HCT116 (cell line): ENCODE data around the gene SPAG4. TPM values are rescaled to one million over a fixed set of nuclear protein-coding genes. Genes with fewer than 3 reads are reported as not detected.

Experiments
- ATAC-seq: fragments of 200-7000 bp; cut with Tn5 transposase; 2 replicates; pipeline ENCODE4 v1.9.1; 2020; ENCODE audit warnings: mild to moderate bottlenecking, moderate library complexity
- BruUV-seq: library from RNA; stranded (reverse); fragments of 400-500 nt; replicated peaks from 2 replicates; lab custom pipeline; 2021; lab: Mats Ljungman, UMichigan
- CTCF ChIA-PET: fragments of 300-600 bp; sonication (Branson Sonifier 250); formaldehyde crosslinking; loops from one replicate; lab custom pipeline; 2021; ENCODE audit warnings: antibody characterized with exemption; lab: Charles Lee
- POLR2A ChIA-PET: fragments of 300-600, 350-600 bp; sonication (Branson Sonifier 250); formaldehyde crosslinking; loops from one replicate; lab custom pipeline; 2021; ENCODE audit warnings: antibody characterized with exemption; lab: Charles Lee
- RAD21 ChIA-PET, 2 experiments: fragments of 300-600 bp; sonication (Branson Sonifier 250); formaldehyde crosslinking; loops; one replicate each; lab custom pipeline; 2023; ENCODE audit warnings: low total read pairs in 2 of 2; ENCODE audit not compliant: uncharacterized antibody in 2 of 2, unreplicated experiment in 2 of 2, low non-redundant PET in 1 of 2; lab: Charles Lee
- DNase-seq: peaks from one replicate; pipeline ENCODE4 v3.0.0-alpha.2; 2010; ENCODE audit warnings: low read depth, low spot score
- H2AFZ ChIP-seq: fragments of 200-600 bp; shearing (Covaris generic), sonication (generic); 2 replicates; pipeline ENCODE4 v1.6.1; 2017; ENCODE audit warnings: low read depth, mixed run types, mixed read lengths, antibody characterized with exemption, low read length; ENCODE audit not compliant: poor library complexity, severe bottlenecking
- H3K27ac ChIP-seq: 2 replicates; pipeline ENCODE4 v1.5.1; 2012; ENCODE audit warnings: low read depth, low read length
- H3K27me3 ChIP-seq: fragments of 200-600 bp; sonication (generic); 2 replicates; pipeline ENCODE4 v1.6.1; 2016; ENCODE audit warnings: mixed run types, low read length, mixed read lengths; ENCODE audit not compliant: insufficient read depth
- H3K36me3 ChIP-seq, 2 experiments: fragments of 200-500 bp in 1 of 2; fragments of 200-600 bp in 1 of 2; sonication (Bioruptor generic) in 1 of 2; sonication (generic) in 1 of 2; 2 replicates each; pipeline versions ENCODE4 v1.5.1 to v1.6.1; 2014 to 2016; ENCODE audit warnings: low read length in 2 of 2, inconsistent platforms in 1 of 2, mixed read lengths in 1 of 2, mixed run types in 1 of 2; ENCODE audit not compliant: insufficient read depth in 2 of 2, control insufficient read depth in 1 of 2
- H3K4me1 ChIP-seq, 2 experiments: fragments of 200-600 bp in 1 of 2; sonication (generic) in 1 of 2; 2 replicates each; pipeline versions ENCODE4 v1.5.1 to v1.6.1; 2012 to 2017; ENCODE audit warnings: low read length in 2 of 2, inconsistent platforms in 1 of 2, mild to moderate bottlenecking in 1 of 2, mixed read lengths in 1 of 2, mixed run types in 1 of 2, moderate library complexity in 1 of 2; ENCODE audit not compliant: insufficient read depth in 2 of 2, control insufficient read depth in 1 of 2
- H3K4me2 ChIP-seq: fragments of 200-600 bp; sonication (generic); 2 replicates; pipeline ENCODE4 v1.6.1; 2017; ENCODE audit warnings: mixed run types, low read length, mixed read lengths
- H3K4me3 ChIP-seq, 2 experiments: fragments of 200-600 bp in 1 of 2; sonication (generic) in 1 of 2; replicated peaks in 1 of 2; 2 replicates each; pipeline ENCODE4 v1.5.1; 2011 to 2016; ENCODE audit warnings: low read length in 2 of 2, control low read depth in 1 of 2, low read depth in 1 of 2, mild to moderate bottlenecking in 1 of 2, mixed read lengths in 1 of 2, mixed run types in 1 of 2
- H3K79me2 ChIP-seq: fragments of 200-600 bp; sonication (generic); 2 replicates; pipeline ENCODE4 v1.6.1; 2017; ENCODE audit warnings: mild to moderate bottlenecking, mixed run types, low read length, moderate library complexity, mixed read lengths; ENCODE audit not compliant: insufficient read depth
- H3K9ac ChIP-seq: fragments of 200-600 bp; sonication (generic); 2 replicates; pipeline ENCODE4 v1.6.1; 2016; ENCODE audit warnings: low read length, mixed read lengths
- H3K9me2 ChIP-seq: fragments of 200-600 bp; sonication (generic), shearing (Covaris generic); 2 replicates; pipeline ENCODE4 v1.6.1; 2017; ENCODE audit warnings: mixed run types, mild to moderate bottlenecking, moderate library complexity; ENCODE audit not compliant: insufficient read depth
- H3K9me3 ChIP-seq, 2 experiments: fragments of 200-500 bp in 1 of 2; fragments of 200-600 bp in 1 of 2; sonication (Bioruptor generic) in 1 of 2; sonication (generic) in 1 of 2; 2 replicates each; pipeline ENCODE4 v1.6.1; 2014 to 2017; ENCODE audit warnings: low read length in 2 of 2, mixed read lengths in 2 of 2, inconsistent platforms in 1 of 2, low read depth in 1 of 2, mild to moderate bottlenecking in 1 of 2, mixed run types in 1 of 2, moderate library complexity in 1 of 2; ENCODE audit not compliant: control insufficient read depth in 1 of 2, insufficient read depth in 1 of 2
- H4K20me1 ChIP-seq: fragments of 200-600 bp; sonication (generic), shearing (Covaris generic); 2 replicates; pipeline ENCODE4 v1.6.1; 2017; ENCODE audit warnings: mixed run types, mild to moderate bottlenecking, moderate library complexity; ENCODE audit not compliant: insufficient read depth
- EZH2phosphoT487 ChIP-seq: fragments of 200-600 bp; IDR thresholded peaks from 2 replicates; pipeline ENCODE4 v1.6.1; 2018; ENCODE audit warnings: antibody characterized with exemption, borderline replicate concordance
- POLR2A ChIP-seq: IDR thresholded peaks from 2 replicates; pipeline ENCODE4 v1.7.0; 2011; ENCODE audit warnings: borderline replicate concordance; ENCODE audit not compliant: insufficient read depth, insufficient read length; ENCODE audit errors: extremely low read depth
- SIN3A ChIP-seq: IDR thresholded peaks from 2 replicates; pipeline ENCODE4 v1.6.1; 2012; ENCODE audit warnings: low read depth
- SP1 ChIP-seq: IDR thresholded peaks from 2 replicates; pipeline ENCODE4 v1.6.1; 2012; ENCODE audit warnings: low read depth
- SRF ChIP-seq: IDR thresholded peaks from 2 replicates; pipeline ENCODE4 v1.6.1; 2012; ENCODE audit warnings: low read depth
- TCF7L2 ChIP-seq: IDR thresholded peaks from 2 replicates; pipeline ENCODE4 v1.7.0; 2011; ENCODE audit warnings: borderline replicate concordance, inconsistent platforms; ENCODE audit not compliant: insufficient read depth, insufficient read length; ENCODE audit errors: extremely low read depth
- intact Hi-C: fragments of 100-400 bp; cut with micrococcal nuclease; formaldehyde crosslinking; loops from 2 replicates; pipeline ENCODE4 v1.10.0; 2022
- total RNA-seq: library from RNA; stranded (reverse); gene quantifications from one replicate; pipeline ENCODE4 v1.2.1, GENCODE V29; 2021; ENCODE audit not compliant: unreplicated experiment
- TF ChIP-seq, protein P1 (sequence below): IDR thresholded peaks from 2 replicates; pipeline ENCODE4 v1.6.1; 2012
- TF ChIP-seq, protein P2 (sequence below), 3 experiments: fragments of 200-600 bp in 1 of 3; sonication (generic) in 1 of 3; IDR thresholded peaks in 2 of 3; conservative IDR thresholded peaks in 1 of 3; 2 replicates each; pipeline ENCODE4 v1.5.1; 2012 to 2017; ENCODE audit warnings: low read depth in 2 of 3, low read length in 2 of 3, antibody characterized with exemption in 1 of 3, borderline replicate concordance in 1 of 3, control low read depth in 1 of 3, mild to moderate bottlenecking in 1 of 3, mixed read lengths in 1 of 3, mixed run types in 1 of 3, moderate library complexity in 1 of 3; ENCODE audit not compliant: insufficient read depth in 1 of 3
- TF ChIP-seq, protein P3 (sequence below): IDR thresholded peaks from 2 replicates; pipeline ENCODE4 v1.6.1; 2012; ENCODE audit warnings: low read depth
- TF ChIP-seq, protein P4 (sequence below): IDR thresholded peaks from 2 replicates; pipeline ENCODE4 v1.6.1; 2011; ENCODE audit warnings: mild to moderate bottlenecking, low read length, moderate library complexity; ENCODE audit not compliant: insufficient replicate concordance; ENCODE audit errors: extremely low read depth
- TF ChIP-seq, protein P5 (sequence below): IDR thresholded peaks from 2 replicates; pipeline ENCODE4 v1.6.1; 2012

The SPAG4 gene
- total RNA-seq, 1 experiment from 2014 or later = 6.2 TPM

DNA sequence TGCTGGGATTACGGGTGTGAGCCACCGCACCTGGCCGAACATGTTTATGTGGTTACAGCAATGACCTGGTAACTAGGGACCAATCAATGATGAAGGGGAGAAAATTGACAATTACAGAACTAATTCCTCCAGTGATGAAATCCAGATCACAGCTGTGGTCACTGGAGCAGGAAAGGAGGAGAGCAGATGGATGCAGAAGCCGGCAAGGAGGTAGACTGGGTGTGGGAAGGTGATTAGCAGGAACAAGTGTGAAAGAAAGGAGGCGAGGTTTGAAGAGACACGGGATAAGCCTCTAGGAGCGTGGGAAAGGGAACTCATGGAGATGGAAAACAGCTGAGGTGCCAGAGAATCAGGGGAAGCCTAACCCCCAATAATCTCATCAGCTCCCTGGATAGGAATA lies 17.2 kb upstream of the SPAG4 start:
- no peaks in the 10 kb centered on the region for H3K9me2 ChIP-seq
- H3K27ac ChIP-seq = no peak overlapping the region
- no peak overlapping the region for H3K4me2 ChIP-seq
- ATAC-seq = no peak
- ChIA-PET POLR2A (no interaction called here), CTCF (no interaction called here), RAD21 (no interaction called here)
- H3K79me2 ChIP-seq = no peaks in the 10 kb centered on the region
- no peaks in the 10 kb centered on the region for H3K9me3 ChIP-seq
- no peak overlapping the region for H3K4me3 ChIP-seq
- H3K9ac ChIP-seq = no peak overlapping the region
- intact Hi-C loops = no loop called here
- no peak for DNase-seq
- TF ChIP-seq SP1 = no peak
- TF ChIP-seq, protein P1, sequence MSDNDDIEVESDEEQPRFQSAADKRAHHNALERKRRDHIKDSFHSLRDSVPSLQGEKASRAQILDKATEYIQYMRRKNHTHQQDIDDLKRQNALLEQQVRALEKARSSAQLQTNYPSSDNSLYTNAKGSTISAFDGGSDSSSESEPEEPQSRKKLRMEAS = no peak
- TF ChIP-seq TCF7L2 = no peak
- no peak for TF ChIP-seq SIN3A
- TF ChIP-seq SRF = no peak
- TF ChIP-seq, protein P2, sequence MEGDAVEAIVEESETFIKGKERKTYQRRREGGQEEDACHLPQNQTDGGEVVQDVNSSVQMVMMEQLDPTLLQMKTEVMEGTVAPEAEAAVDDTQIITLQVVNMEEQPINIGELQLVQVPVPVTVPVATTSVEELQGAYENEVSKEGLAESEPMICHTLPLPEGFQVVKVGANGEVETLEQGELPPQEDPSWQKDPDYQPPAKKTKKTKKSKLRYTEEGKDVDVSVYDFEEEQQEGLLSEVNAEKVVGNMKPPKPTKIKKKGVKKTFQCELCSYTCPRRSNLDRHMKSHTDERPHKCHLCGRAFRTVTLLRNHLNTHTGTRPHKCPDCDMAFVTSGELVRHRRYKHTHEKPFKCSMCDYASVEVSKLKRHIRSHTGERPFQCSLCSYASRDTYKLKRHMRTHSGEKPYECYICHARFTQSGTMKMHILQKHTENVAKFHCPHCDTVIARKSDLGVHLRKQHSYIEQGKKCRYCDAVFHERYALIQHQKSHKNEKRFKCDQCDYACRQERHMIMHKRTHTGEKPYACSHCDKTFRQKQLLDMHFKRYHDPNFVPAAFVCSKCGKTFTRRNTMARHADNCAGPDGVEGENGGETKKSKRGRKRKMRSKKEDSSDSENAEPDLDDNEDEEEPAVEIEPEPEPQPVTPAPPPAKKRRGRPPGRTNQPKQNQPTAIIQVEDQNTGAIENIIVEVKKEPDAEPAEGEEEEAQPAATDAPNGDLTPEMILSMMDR (IDR thresholded peaks at IDR 0.05 in 2 of 3, conservative IDR thresholded peaks at IDR 0.05 in 1 of 3; ENCODE audit: borderline replicate concordance in 1 of 3, insufficient read depth in 1 of 3, low read depth in 2 of 3, low read length in 2 of 3) = no peak
- TF ChIP-seq, protein P3, sequence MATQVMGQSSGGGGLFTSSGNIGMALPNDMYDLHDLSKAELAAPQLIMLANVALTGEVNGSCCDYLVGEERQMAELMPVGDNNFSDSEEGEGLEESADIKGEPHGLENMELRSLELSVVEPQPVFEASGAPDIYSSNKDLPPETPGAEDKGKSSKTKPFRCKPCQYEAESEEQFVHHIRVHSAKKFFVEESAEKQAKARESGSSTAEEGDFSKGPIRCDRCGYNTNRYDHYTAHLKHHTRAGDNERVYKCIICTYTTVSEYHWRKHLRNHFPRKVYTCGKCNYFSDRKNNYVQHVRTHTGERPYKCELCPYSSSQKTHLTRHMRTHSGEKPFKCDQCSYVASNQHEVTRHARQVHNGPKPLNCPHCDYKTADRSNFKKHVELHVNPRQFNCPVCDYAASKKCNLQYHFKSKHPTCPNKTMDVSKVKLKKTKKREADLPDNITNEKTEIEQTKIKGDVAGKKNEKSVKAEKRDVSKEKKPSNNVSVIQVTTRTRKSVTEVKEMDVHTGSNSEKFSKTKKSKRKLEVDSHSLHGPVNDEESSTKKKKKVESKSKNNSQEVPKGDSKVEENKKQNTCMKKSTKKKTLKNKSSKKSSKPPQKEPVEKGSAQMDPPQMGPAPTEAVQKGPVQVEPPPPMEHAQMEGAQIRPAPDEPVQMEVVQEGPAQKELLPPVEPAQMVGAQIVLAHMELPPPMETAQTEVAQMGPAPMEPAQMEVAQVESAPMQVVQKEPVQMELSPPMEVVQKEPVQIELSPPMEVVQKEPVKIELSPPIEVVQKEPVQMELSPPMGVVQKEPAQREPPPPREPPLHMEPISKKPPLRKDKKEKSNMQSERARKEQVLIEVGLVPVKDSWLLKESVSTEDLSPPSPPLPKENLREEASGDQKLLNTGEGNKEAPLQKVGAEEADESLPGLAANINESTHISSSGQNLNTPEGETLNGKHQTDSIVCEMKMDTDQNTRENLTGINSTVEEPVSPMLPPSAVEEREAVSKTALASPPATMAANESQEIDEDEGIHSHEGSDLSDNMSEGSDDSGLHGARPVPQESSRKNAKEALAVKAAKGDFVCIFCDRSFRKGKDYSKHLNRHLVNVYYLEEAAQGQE = no peak
- TF ChIP-seq POLR2A = no peak
- TF ChIP-seq, protein P4, sequence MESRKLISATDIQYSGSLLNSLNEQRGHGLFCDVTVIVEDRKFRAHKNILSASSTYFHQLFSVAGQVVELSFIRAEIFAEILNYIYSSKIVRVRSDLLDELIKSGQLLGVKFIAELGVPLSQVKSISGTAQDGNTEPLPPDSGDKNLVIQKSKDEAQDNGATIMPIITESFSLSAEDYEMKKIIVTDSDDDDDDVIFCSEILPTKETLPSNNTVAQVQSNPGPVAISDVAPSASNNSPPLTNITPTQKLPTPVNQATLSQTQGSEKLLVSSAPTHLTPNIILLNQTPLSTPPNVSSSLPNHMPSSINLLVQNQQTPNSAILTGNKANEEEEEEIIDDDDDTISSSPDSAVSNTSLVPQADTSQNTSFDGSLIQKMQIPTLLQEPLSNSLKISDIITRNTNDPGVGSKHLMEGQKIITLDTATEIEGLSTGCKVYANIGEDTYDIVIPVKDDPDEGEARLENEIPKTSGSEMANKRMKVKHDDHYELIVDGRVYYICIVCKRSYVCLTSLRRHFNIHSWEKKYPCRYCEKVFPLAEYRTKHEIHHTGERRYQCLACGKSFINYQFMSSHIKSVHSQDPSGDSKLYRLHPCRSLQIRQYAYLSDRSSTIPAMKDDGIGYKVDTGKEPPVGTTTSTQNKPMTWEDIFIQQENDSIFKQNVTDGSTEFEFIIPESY = no peak
- TF ChIP-seq, protein P5, sequence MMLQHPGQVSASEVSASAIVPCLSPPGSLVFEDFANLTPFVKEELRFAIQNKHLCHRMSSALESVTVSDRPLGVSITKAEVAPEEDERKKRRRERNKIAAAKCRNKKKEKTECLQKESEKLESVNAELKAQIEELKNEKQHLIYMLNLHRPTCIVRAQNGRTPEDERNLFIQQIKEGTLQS = no peak
- TF ChIP-seq EZH2phosphoT487 = no peak
- TF ChIP-seq, all 23 proteins: peak for 0
- Histone ChIP-seq H3K4me1 (peaks cover 0 to 8% of the 10 kb centered on the region in 2 experiments; a peak in 1 of 4 replicates), H3K36me3 (no peaks in the 10 kb centered on the region; a peak in 1 of 4 replicates), H3K27me3 (no peaks in the 10 kb centered on the region), H4K20me1 (no peaks in the 10 kb centered on the region), H2AFZ (no peak overlapping the region)
- BruUV-seq = no TSS peak
